Stimulated activated naive B cell treated with anti-CD40 and anti-IgM and Interleukin-4, amounts not matched to agents 10 μg/mL and 1 μg/mL and 100 μg/mL, for 72 hours (primary cell): ENCODE data around the gene LMF2.

Experiments
- ATAC-seq, 2 donors: fragments of 150-1000 bp; cut with Tn5 transposase; replicated peaks; 2 replicates each; pipeline ENCODE4 v1.10.0; 2021; ENCODE audit warnings: moderate library complexity in 1 of 2
- DNase-seq: peaks from one replicate; pipeline ENCODE4 v3.0.0; 2021
- H3K27ac Mint-ChIP-seq: one replicate; pipeline ENCODE4 v1.8.0; 2022; ENCODE audit warnings: mild to moderate bottlenecking, mixed read lengths
- H3K27me3 Mint-ChIP-seq, 2 donors: one replicate each; pipeline ENCODE4 v1.8.0; 2022; ENCODE audit warnings: mixed read lengths in 2 of 2
- H3K36me3 Mint-ChIP-seq, 2 donors: one replicate each; pipeline ENCODE4 v1.8.0; 2022; ENCODE audit warnings: mixed read lengths in 2 of 2, mild to moderate bottlenecking in 1 of 2
- H3K4me1 Mint-ChIP-seq, 2 donors: one replicate each; pipeline ENCODE4 v1.8.0; 2022; ENCODE audit warnings: mixed read lengths in 2 of 2, mild to moderate bottlenecking in 1 of 2
- H3K4me3 Mint-ChIP-seq, 2 donors: one replicate each; pipeline ENCODE4 v1.8.0; 2022; ENCODE audit warnings: mild to moderate bottlenecking in 2 of 2, mixed read lengths in 2 of 2, moderate library complexity in 1 of 2
- H3K9me3 Mint-ChIP-seq, 2 donors: one replicate each; pipeline ENCODE4 v1.8.0; 2022; ENCODE audit warnings: mixed read lengths in 2 of 2, mild to moderate bottlenecking in 1 of 2

The LMF2 gene

GRCh38 chr22:50467773-50468440, 39.6 kb downstream of the LMF2 start:
- Mint-ChIP-seq H3K27ac (peak overlapping the region; percentile 42), H3K27me3 (no peaks in the 10 kb centered on the region), H3K9me3 (no peaks in the 10 kb centered on the region), H3K4me1 (peaks cover 50 to 63% of the 10 kb centered on the region in 2 donors), H3K4me3 (peak overlapping the region in 1 of 2 donors; percentile 32), H3K36me3 (peaks cover 22 to 35% of the 10 kb centered on the region in 2 donors)
- DNase-seq (no peak), ATAC-seq (no peak)

- H3K27me3 Mint-ChIP-seq = no peaks in the 10 kb centered on the region
- H3K27ac Mint-ChIP-seq = no peak overlapping the region
- no peaks in the 10 kb centered on the region for H3K9me3 Mint-ChIP-seq
- DNase-seq = no peak
- ATAC-seq = no peak
- H3K4me1 Mint-ChIP-seq = peaks cover 47 to 57% of the 10 kb centered on the region in 2 donors
- H3K4me3 Mint-ChIP-seq = no peak overlapping the region
- H3K36me3 Mint-ChIP-seq = peaks cover 24 to 35% of the 10 kb centered on the region in 2 donors
Observed at GRCh38 chr22:50467341-50467740, 40.2 kb downstream of the LMF2 start.

- Mint-ChIP-seq H3K4me1 (peaks cover 26 to 36% of the 10 kb centered on the region in 2 donors), H3K36me3 (peaks cover 39 to 43% of the 10 kb centered on the region in 2 donors), H3K9me3 (no peaks in the 10 kb centered on the region), H3K27me3 (no peaks in the 10 kb centered on the region), H3K4me3 (no peak overlapping the region), H3K27ac (peak overlapping the region; percentile 37)
- ATAC-seq (no peak), DNase-seq (no peak)
Observed at GRCh38 chr22:50465066-50465930, 42.2 kb downstream of the LMF2 start.

GRCh38 chr22:50464451-50464850, 43.1 kb downstream of the LMF2 start:
- peaks cover 19 to 28% of the 10 kb centered on the region in 2 donors for H3K4me1 Mint-ChIP-seq
- no peak for DNase-seq
- H3K36me3 Mint-ChIP-seq = peaks cover 42 to 47% of the 10 kb centered on the region in 2 donors
- H3K27me3 Mint-ChIP-seq = no peaks in the 10 kb centered on the region
- ATAC-seq = no peak
- H3K9me3 Mint-ChIP-seq = no peaks in the 10 kb centered on the region
- H3K4me3 Mint-ChIP-seq = no peak overlapping the region
- H3K27ac Mint-ChIP-seq = no peak overlapping the region

GRCh38 chr22:50463188-50463900, 44.2 kb downstream of the LMF2 start:
- DNase-seq (no peak), ATAC-seq (no peak)
- Mint-ChIP-seq H3K4me1 (peaks cover 11 to 21% of the 10 kb centered on the region in 2 donors), H3K36me3 (peaks cover 50 to 54% of the 10 kb centered on the region in 2 donors), H3K27me3 (no peaks in the 10 kb centered on the region), H3K27ac (peak overlapping the region; percentile 75), H3K4me3 (no peak overlapping the region), H3K9me3 (no peaks in the 10 kb centered on the region)

GRCh38 chr22:50461979-50462540, 45.4 kb downstream of the LMF2 start:
- Mint-ChIP-seq H3K27ac (no peak overlapping the region), H3K27me3 (no peaks in the 10 kb centered on the region), H3K4me3 (no peak overlapping the region), H3K4me1 (peaks cover 8 to 18% of the 10 kb centered on the region in 2 donors), H3K9me3 (no peaks in the 10 kb centered on the region), H3K36me3 (peaks cover 57 to 61% of the 10 kb centered on the region in 2 donors)
- DNase-seq (no peak), ATAC-seq (no peak)

GRCh38 chr22:50461536-50461935, 46.0 kb downstream of the LMF2 start:
- DNase-seq (no peak), ATAC-seq (no peak)
- no peak overlapping the region for H3K27ac Mint-ChIP-seq
- H3K4me1 Mint-ChIP-seq = peaks cover 4 to 12% of the 10 kb centered on the region in 2 donors
- no peaks in the 10 kb centered on the region for H3K9me3 Mint-ChIP-seq
- no peaks in the 10 kb centered on the region for H3K27me3 Mint-ChIP-seq
- H3K36me3 Mint-ChIP-seq = peaks cover 56 to 62% of the 10 kb centered on the region in 2 donors
- H3K4me3 Mint-ChIP-seq = no peak overlapping the region

GRCh38 chr22:50460938-50461337, 46.6 kb downstream of the LMF2 start:
- Mint-ChIP-seq H3K36me3 (peaks cover 52 to 58% of the 10 kb centered on the region in 2 donors), H3K27ac (no peak overlapping the region), H3K9me3 (no peaks in the 10 kb centered on the region), H3K4me1 (peaks cover 4 to 7% of the 10 kb centered on the region in 2 donors), H3K4me3 (no peak overlapping the region), H3K27me3 (no peaks in the 10 kb centered on the region)
- no peak for ATAC-seq
- DNase-seq = no peak

GRCh38 chr22:50459496-50460140, 47.9 kb downstream of the LMF2 start:
- peaks cover 57 to 67% of the 10 kb centered on the region in 2 donors for H3K36me3 Mint-ChIP-seq
- ATAC-seq (no peak), DNase-seq (no peak)
- no peak overlapping the region for H3K4me3 Mint-ChIP-seq
- no peaks in the 10 kb centered on the region for H3K9me3 Mint-ChIP-seq
- H3K27me3 Mint-ChIP-seq = no peaks in the 10 kb centered on the region
- H3K4me1 Mint-ChIP-seq = peaks cover 4 to 7% of the 10 kb centered on the region in 2 donors
- no peak overlapping the region for H3K27ac Mint-ChIP-seq

GRCh38 chr22:50459016-50459415, 48.5 kb downstream of the LMF2 start:
- Mint-ChIP-seq H3K4me1 (peaks cover 5 to 10% of the 10 kb centered on the region in 2 donors), H3K9me3 (no peaks in the 10 kb centered on the region), H3K4me3 (no peak overlapping the region), H3K27me3 (no peaks in the 10 kb centered on the region), H3K27ac (peak overlapping the region; percentile 49), H3K36me3 (peaks cover 53 to 69% of the 10 kb centered on the region in 2 donors)
- ATAC-seq = no peak
- no peak for DNase-seq

GRCh38 chr22:50456466-50457234, 50.9 kb downstream of the LMF2 start:
- Mint-ChIP-seq H3K27me3 (no peaks in the 10 kb centered on the region), H3K9me3 (no peaks in the 10 kb centered on the region), H3K27ac (peak overlapping the region; percentile 49), H3K36me3 (peaks cover 58 to 65% of the 10 kb centered on the region in 2 donors), H3K4me3 (no peak overlapping the region), H3K4me1 (peaks cover 12 to 22% of the 10 kb centered on the region in 2 donors)
- DNase-seq (no peak), ATAC-seq (peak in 1 of 2 donors; percentile 39)

GRCh38 chr22:50456026-50456425, 51.5 kb downstream of the LMF2 start:
- DNase-seq = no peak
- H3K9me3 Mint-ChIP-seq = no peaks in the 10 kb centered on the region
- H3K36me3 Mint-ChIP-seq = peaks cover 63 to 65% of the 10 kb centered on the region in 2 donors
- H3K27me3 Mint-ChIP-seq = no peaks in the 10 kb centered on the region
- peak overlapping the region; percentile 62 for H3K27ac Mint-ChIP-seq
- no peak overlapping the region for H3K4me3 Mint-ChIP-seq
- H3K4me1 Mint-ChIP-seq = peaks cover 12 to 22% of the 10 kb centered on the region in 2 donors
- no peak for ATAC-seq

- ATAC-seq (no peak), DNase-seq (no peak)
- Mint-ChIP-seq H3K4me3 (no peak overlapping the region), H3K27ac (peak overlapping the region; percentile 47), H3K9me3 (no peaks in the 10 kb centered on the region), H3K36me3 (peaks cover 60 to 62% of the 10 kb centered on the region in 2 donors), H3K4me1 (peaks cover 12 to 22% of the 10 kb centered on the region in 2 donors), H3K27me3 (no peaks in the 10 kb centered on the region)
Observed at GRCh38 chr22:50455201-50455600, 52.3 kb downstream of the LMF2 start.
